ENCODE results near the gene PIR. TPM values are rescaled to one million over a fixed set of nuclear protein-coding genes. Genes with fewer than 3 reads are reported as not detected.

Gene PIR
- total and polyA plus RNA-seq, 12 donors, result 11.9 to 48.6 (median 21.4) TPM

DNA sequence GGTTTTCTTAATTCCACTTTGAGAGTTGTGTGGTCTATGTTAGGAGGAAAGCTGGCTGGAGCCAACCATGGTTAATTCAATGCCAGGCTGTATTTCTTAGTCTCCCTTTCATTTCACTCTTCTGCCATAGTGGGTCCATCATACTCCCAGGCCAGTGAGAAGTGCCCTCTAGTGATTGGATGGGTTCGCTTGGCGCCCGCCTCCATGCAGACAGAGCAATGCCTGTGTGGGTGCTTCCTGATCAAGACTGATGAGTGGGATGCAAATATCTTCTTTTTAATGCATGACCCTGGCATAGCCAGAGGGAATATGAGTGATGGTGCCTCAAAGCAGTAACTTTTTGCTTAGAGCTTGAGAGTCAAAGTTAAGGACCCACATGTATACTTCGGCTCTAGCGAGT lies 13.9 kb upstream of the PIR start:
- Histone ChIP-seq H3K27ac (no peak overlapping the region), H3K4me3 (no peak overlapping the region), H3K4me1 (replicated peaks in 1 of 2) (no peaks in the 10 kb centered on the region), H3K36me3 (replicated peaks in 1 of 2) (no peaks in the 10 kb centered on the region), H3K27me3 (peaks cover 4% of the 10 kb centered on the region), H3K9me3 (replicated peaks in 1 of 3) (no peaks in the 10 kb centered on the region)
- no peak for DNase-seq
- WGBS, 4 donors, result 73 to 100% (median 87%) methylated on average over 5 of the region's 5 CpGs
- TF ChIP-seq POLR2A (IDR thresholded peaks at IDR 0.05), result no peak
- TF ChIP-seq, protein P1, sequence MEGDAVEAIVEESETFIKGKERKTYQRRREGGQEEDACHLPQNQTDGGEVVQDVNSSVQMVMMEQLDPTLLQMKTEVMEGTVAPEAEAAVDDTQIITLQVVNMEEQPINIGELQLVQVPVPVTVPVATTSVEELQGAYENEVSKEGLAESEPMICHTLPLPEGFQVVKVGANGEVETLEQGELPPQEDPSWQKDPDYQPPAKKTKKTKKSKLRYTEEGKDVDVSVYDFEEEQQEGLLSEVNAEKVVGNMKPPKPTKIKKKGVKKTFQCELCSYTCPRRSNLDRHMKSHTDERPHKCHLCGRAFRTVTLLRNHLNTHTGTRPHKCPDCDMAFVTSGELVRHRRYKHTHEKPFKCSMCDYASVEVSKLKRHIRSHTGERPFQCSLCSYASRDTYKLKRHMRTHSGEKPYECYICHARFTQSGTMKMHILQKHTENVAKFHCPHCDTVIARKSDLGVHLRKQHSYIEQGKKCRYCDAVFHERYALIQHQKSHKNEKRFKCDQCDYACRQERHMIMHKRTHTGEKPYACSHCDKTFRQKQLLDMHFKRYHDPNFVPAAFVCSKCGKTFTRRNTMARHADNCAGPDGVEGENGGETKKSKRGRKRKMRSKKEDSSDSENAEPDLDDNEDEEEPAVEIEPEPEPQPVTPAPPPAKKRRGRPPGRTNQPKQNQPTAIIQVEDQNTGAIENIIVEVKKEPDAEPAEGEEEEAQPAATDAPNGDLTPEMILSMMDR (IDR thresholded peaks at IDR 0.05), result no peak
- intact Hi-C loops (cut with DNase I), result no loop called here

DNA sequence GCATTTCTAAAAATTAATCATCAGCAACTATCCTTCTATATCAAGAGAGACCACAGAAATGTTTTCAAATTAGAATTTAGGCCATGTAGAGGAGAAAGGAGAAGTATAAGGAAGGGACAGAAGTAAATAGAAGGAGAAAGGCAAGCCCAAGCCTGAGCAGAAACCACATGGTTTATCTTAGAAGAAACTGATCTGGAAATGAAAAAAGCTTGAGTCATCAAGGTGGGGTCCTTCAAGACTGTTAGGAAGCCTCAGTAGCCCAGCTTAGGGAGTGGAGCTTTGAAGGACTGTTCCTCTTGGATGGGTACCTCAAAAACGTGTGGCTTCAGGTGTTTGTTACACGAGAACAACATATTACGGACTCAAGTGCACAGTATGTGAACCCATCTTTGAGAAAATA lies 12.0 kb upstream of the PIR start:
- TF ChIP-seq POLR2A (IDR thresholded peaks at IDR 0.05), result no peak
- TF ChIP-seq, protein P1 (IDR thresholded peaks at IDR 0.05), result no peak
- H3K4me3 ChIP-seq, result no peak overlapping the region
- DNase-seq, result no peak
- no peaks in the 10 kb centered on the region for H3K9me3 ChIP-seq (replicated peaks in 1 of 3)
- H3K4me1 ChIP-seq (replicated peaks in 1 of 2), result no peaks in the 10 kb centered on the region
- H3K27me3 ChIP-seq, result peaks cover 11% of the 10 kb centered on the region
- 55 to 74% (median 69%) methylated on average over 3 of the region's 3 CpGs for WGBS, 4 donors
- intact Hi-C loops (cut with DNase I), result no loop called here
- no peak overlapping the region for H3K27ac ChIP-seq
- no peaks in the 10 kb centered on the region for H3K36me3 ChIP-seq (replicated peaks in 1 of 2)

DNA sequence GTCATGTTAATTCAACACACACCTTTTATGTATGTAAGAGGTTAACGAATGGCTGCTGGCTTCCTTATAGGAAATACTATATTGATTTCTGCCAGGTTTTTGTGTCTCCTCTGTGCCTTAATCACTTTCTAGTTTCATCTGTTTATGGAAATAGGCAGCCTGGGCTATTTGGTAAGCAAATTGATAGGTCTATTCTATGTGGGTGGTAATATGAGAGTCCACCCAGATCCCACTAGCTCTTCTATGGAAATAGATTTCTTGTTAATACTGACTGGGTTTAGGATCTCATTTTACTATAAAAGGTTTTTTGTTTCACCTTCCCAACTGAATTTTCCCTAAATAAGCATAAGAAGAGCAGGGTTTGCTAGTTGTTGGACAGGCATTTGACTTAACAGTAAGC lies 11.5 kb upstream of the PIR start:
- Histone ChIP-seq H3K27me3 (peaks cover 11% of the 10 kb centered on the region), H3K4me3 (no peak overlapping the region), H3K9me3 (replicated peaks in 1 of 3) (no peaks in the 10 kb centered on the region), H3K4me1 (replicated peaks in 1 of 2) (no peaks in the 10 kb centered on the region), H3K36me3 (replicated peaks in 1 of 2) (no peaks in the 10 kb centered on the region), H3K27ac (no peak overlapping the region)
- intact Hi-C loops (cut with DNase I), result no loop called here
- no peak for DNase-seq
- 81 to 88% (median 83%) methylated on average over 1 of the region's 1 CpG; no CpG with 5 or more reads in 1 of the 4 donors for WGBS, 4 donors
- TF ChIP-seq POLR2A (IDR thresholded peaks at IDR 0.05), result no peak

DNA sequence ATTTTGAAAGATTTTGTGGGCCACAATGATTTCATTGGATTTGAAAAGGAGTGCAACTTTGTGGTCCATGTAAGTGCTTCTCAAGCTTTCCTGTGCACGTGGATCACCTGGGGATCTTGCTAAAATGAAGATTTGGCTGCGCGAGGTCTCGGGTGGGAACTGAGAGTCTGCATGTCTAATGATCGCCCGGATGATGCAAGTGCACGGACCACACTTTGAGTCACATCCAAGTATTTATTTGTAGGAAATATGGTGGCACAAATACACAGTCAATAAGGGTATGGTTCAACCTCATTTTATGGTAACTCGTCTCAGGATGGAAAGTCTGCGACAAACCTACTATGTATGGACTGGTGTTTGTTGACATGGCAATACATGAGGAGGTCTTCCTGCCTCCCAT lies 8.4 kb upstream of the PIR start:
- no peak overlapping the region for H3K27ac ChIP-seq
- intact Hi-C loops (cut with DNase I), result no loop called here
- peaks cover 11% of the 10 kb centered on the region for H3K27me3 ChIP-seq
- H3K9me3 ChIP-seq (replicated peaks in 1 of 3), result no peaks in the 10 kb centered on the region
- 85 to 93% (median 86%) methylated on average over 8 to 9 of the region's 9 CpGs for WGBS, 4 donors
- no peak overlapping the region for H3K4me3 ChIP-seq
- no peaks in the 10 kb centered on the region for H3K4me1 ChIP-seq (replicated peaks in 1 of 2)
- H3K36me3 ChIP-seq (replicated peaks in 1 of 2), result no peaks in the 10 kb centered on the region
- no peak for TF ChIP-seq POLR2A (IDR thresholded peaks at IDR 0.05)
- TF ChIP-seq, protein P1 (IDR thresholded peaks at IDR 0.05), result no peak
- DNase-seq, result no peak

DNA sequence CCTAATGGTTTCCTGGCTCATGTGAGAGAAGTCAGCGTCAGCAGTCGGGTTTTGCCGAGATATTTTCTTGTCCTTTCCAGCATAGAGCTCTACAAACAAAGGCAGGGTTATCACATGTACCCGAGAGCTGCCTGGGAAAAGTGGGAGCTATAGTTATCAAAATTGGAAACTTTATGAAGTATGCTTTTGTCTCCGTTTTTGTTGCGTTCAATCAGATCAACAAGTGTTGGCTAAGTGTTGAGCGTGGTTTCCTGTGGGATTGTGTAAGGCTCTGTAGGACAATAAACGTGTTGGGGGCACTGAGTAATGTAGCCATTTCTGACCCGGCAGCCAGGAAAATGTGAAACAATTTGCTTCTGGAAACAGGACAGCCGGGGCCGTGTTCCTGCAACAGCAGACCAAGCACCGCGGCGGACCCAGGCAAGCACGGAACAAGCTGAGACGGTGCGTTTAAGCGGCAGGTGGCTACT lies 7.4 kb upstream of the PIR start, which contains the start of gene BMX:
BMX (plus strand) TSS at position 311 of the 470 bp plus-strand sequence. CDS start 7,547 bp downstream, outside the sequence.
- Histone ChIP-seq H3K4me3 (no peak within 1 kb of the TSS), H3K27ac (no peak within 1 kb of the TSS), H3K4me1 (replicated peaks in 1 of 2) (no peaks in the 10 kb centered on the region), H3K36me3 (replicated peaks in 1 of 2) (no peaks in the 10 kb centered on the region), H3K27me3 (peaks cover 11% of the 10 kb centered on the region), H3K9me3 (replicated peaks in 1 of 3) (no peaks in the 10 kb centered on the region)
- DNase-seq, result no peak
- intact Hi-C loops (cut with DNase I), result no loop called here
- WGBS, 4 donors, result 54 to 73% (median 63%) methylated on average over 15 to 18 of the region's 18 CpGs
- TF ChIP-seq POLR2A (IDR thresholded peaks at IDR 0.05), result no peak
- TF ChIP-seq, protein P1 (IDR thresholded peaks at IDR 0.05), result no peak

Measured in adrenal gland (tissue), 12 donors.